Measurements from ENCODE around the gene FIBCD1. TPM values are rescaled to one million over a fixed set of nuclear protein-coding genes. Genes with fewer than 3 reads are reported as not detected.

Gene FIBCD1
- total and polyA plus RNA-seq, 9 of the 15 experiments (the other 6 are each of a cell fraction or from before 2014, with no cell fraction given): 0.53 to 1.2 (median 0.95) TPM; not detected in 4

GRCh38 chr9:130895481-130896232 lies 43.4 kb downstream of the FIBCD1 start:
- Histone ChIP-seq H3K36me3 (ENCODE audit: control insufficient read depth, insufficient read depth, low read length) (peaks cover 7% of the 10 kb centered on the region; the same call in 2 of the 3 replicates), H3K4me1 (replicated peaks in 1 of 2; ENCODE audit: control insufficient read depth in 2 of 2, insufficient read depth in 2 of 2, low read length in 2 of 2) (peaks cover 6 to 67% of the 10 kb centered on the region in 2 experiments; a peak in 4 of 5 replicates), H3K27me3 (ENCODE audit: control insufficient read depth in 2 of 2, insufficient read depth in 2 of 2, low read length in 2 of 2) (peaks cover 37 to 50% of the 10 kb centered on the region in 2 experiments), H3K27ac (ENCODE audit: extremely low read depth, low read depth, low read length) (no peak overlapping the region), H3K4me3 (no peak overlapping the region), H2AFZ (ENCODE audit: low read depth, low read length) (no peak overlapping the region), H3K9ac (ENCODE audit: insufficient read depth in 1 of 2, low read depth in 2 of 2, low read length in 2 of 2) (peak overlapping the region in 1 of 2 experiments; percentile 40; a peak in 2 of 4 replicates), H3K79me2 (ENCODE audit: control insufficient read depth, insufficient read depth, low read length) (no peaks in the 10 kb centered on the region), H4K20me1 (replicated peaks; ENCODE audit: control insufficient read depth, insufficient read depth, low read length) (peaks cover 93% of the 10 kb centered on the region), H3K9me3 (replicated peaks; ENCODE audit: control insufficient read depth, insufficient read depth, low read depth, low read length) (no peaks in the 10 kb centered on the region), H3K9me1 (ENCODE audit: control insufficient read depth, insufficient read depth, low read length) (peaks cover 14% of the 10 kb centered on the region), H3K4me2 (ENCODE audit: insufficient read depth, low read length) (no peak overlapping the region)
- ChIA-PET CTCF (ENCODE audit: low intra/inter-chr PET ratio) (no interaction called here), POLR2A (interaction anchor here (0.7 to 14.2 kb wide), 11 partner anchors 7 to 183 kb away, joined by 3 to 334 read pairs (median 8); no protein-coding TSS in a partner anchor)
- in situ Hi-C loops (cut with MboI) (no loop called here), intact Hi-C loops (cut with micrococcal nuclease) (no loop called here)
- ATAC-seq (peak; percentile 4), FAIRE-seq (no peak), DNase-seq (ENCODE audit: extremely low read depth in 1 of 4, low spot score in 3 of 4) (peak in 2 of 4 experiments; percentile 57 to 69)
- no TSS peak for BruUV-seq (replicated peaks)
- TF ChIP-seq CTCF (IDR thresholded peaks at IDR 0.05 in 2 of 3, conservative IDR thresholded peaks at IDR 0.05 in 1 of 3; ENCODE audit: insufficient read depth in 2 of 3, low read depth in 1 of 3, low read length in 3 of 3) (no peak), ZNF740 (CRISPR knock-in tag; IDR thresholded peaks at IDR 0.05) (no peak), ZNF740 (tag; IDR thresholded peaks at IDR 0.05) (no peak), HMGXB4 (CRISPR knock-in tag; IDR thresholded peaks at IDR 0.05) (peak; percentile 46; the same call in 1 of the 2 replicates)
- WGBS (ENCODE audit: insufficient coverage, low coverage, missing lambda C conversion rate): 48% methylated on average over 24 of the region's 24 CpGs

Measured in K562 (cell line).